DOHH2 (cell line): ENCODE data around the gene CALHM5.

Experiments used
- H3F3A ChIP-seq: fragments of 200-600 bp; sonication (generic), shearing (Covaris generic); 2 replicates; pipeline ENCODE4 v1.6.0; 2016; ENCODE audit warnings: antibody characterized with exemption, mild to moderate bottlenecking; ENCODE audit not compliant: control insufficient read depth, insufficient read depth
- H3K27ac ChIP-seq: fragments of 200-600 bp; sonication (generic); 2 replicates; pipeline ENCODE4 v1.5.1; 2014; ENCODE audit warnings: low read depth, mild to moderate bottlenecking, low read length, moderate library complexity
- H3K27me3 ChIP-seq: fragments of 200-600 bp; sonication (generic); 2 replicates; pipeline ENCODE4 v1.6.1; 2014; ENCODE audit warnings: mild to moderate bottlenecking, low read length, mixed read lengths; ENCODE audit not compliant: control insufficient read depth
- H3K36me3 ChIP-seq: fragments of 200-600 bp; sonication (generic); 2 replicates; pipeline ENCODE4 v1.6.1; 2014; ENCODE audit warnings: mild to moderate bottlenecking, low read length, moderate library complexity, mixed read lengths; ENCODE audit not compliant: control insufficient read depth
- H3K4me1 ChIP-seq: fragments of 200-600 bp; sonication (generic); 2 replicates; pipeline ENCODE4 v1.6.1; 2014; ENCODE audit warnings: mild to moderate bottlenecking, low read length, mixed read lengths; ENCODE audit not compliant: control insufficient read depth
- H3K4me2 ChIP-seq: fragments of 200-600 bp; sonication (generic); 2 replicates; pipeline ENCODE4 v1.6.0; 2014; ENCODE audit warnings: mild to moderate bottlenecking, low read length, moderate library complexity
- H3K4me3 ChIP-seq: fragments of 200-600 bp; sonication (generic); 2 replicates; pipeline ENCODE4 v1.5.1; 2014; ENCODE audit warnings: mild to moderate bottlenecking, low read length, mixed read lengths
- H3K79me2 ChIP-seq: fragments of 200-600 bp; sonication (generic); 2 replicates; pipeline ENCODE4 v1.6.1; 2014; ENCODE audit warnings: mild to moderate bottlenecking, low read length, mixed read lengths; ENCODE audit not compliant: control insufficient read depth
- H3K9me2 ChIP-seq: fragments of 200-600 bp; sonication (generic); replicated peaks from 2 replicates; pipeline ENCODE4 v1.6.1; 2014; ENCODE audit warnings: mild to moderate bottlenecking, low read length, mixed read lengths; ENCODE audit not compliant: control insufficient read depth
- H3K9me3 ChIP-seq: fragments of 200-600 bp; sonication (generic); 2 replicates; pipeline ENCODE4 v1.6.1; 2014; ENCODE audit warnings: antibody characterized with exemption, low read length, mixed read lengths; ENCODE audit not compliant: control insufficient read depth, insufficient read depth
- H4K20me1 ChIP-seq: fragments of 200-600 bp; sonication (generic); 2 replicates; pipeline ENCODE4 v1.6.0; 2014; ENCODE audit warnings: low read depth, mild to moderate bottlenecking, antibody characterized with exemption, low read length, moderate library complexity; ENCODE audit not compliant: control insufficient read depth, insufficient read depth
- CTCF ChIP-seq: fragments of 200-600 bp; sonication (generic); IDR thresholded peaks from one replicate; pipeline ENCODE4 v1.5.1; 2014; ENCODE audit warnings: antibody characterized with exemption, mild to moderate bottlenecking, low read depth, low read length; ENCODE audit not compliant: poor library complexity, severe bottlenecking
- EZH2phosphoT487 ChIP-seq: fragments of 200-600 bp; sonication (generic); IDR thresholded peaks from 2 replicates; pipeline ENCODE4 v1.6.1; 2017; ENCODE audit warnings: borderline replicate concordance, mild to moderate bottlenecking, antibody characterized with exemption, low read length, moderate library complexity, mixed read lengths

Gene CALHM5

GRCh38 chr6:116529466-116530290 is 18.2 kb downstream of the CALHM5 start:
- H3K4me3 ChIP-seq = no peak overlapping the region
- H3K27ac ChIP-seq = no peak overlapping the region
- H3K4me1 ChIP-seq = no peaks in the 10 kb centered on the region
- no peak for TF ChIP-seq EZH2phosphoT487
- no peak for TF ChIP-seq CTCF
- no peaks in the 10 kb centered on the region for H4K20me1 ChIP-seq
- H3F3A ChIP-seq = no peaks in the 10 kb centered on the region
- H3K9me3 ChIP-seq = no peaks in the 10 kb centered on the region
- H3K9me2 ChIP-seq = no peaks in the 10 kb centered on the region
- no peaks in the 10 kb centered on the region for H3K36me3 ChIP-seq
- no peaks in the 10 kb centered on the region for H3K79me2 ChIP-seq
- peaks cover 32% of the 10 kb centered on the region for H3K27me3 ChIP-seq
- no peak overlapping the region for H3K4me2 ChIP-seq

GRCh38 chr6:116530436-116530835 is 19.0 kb downstream of the CALHM5 start:
- no peak overlapping the region for H3K4me3 ChIP-seq

GRCh38 chr6:116531675-116532570 is 20.5 kb downstream of the CALHM5 start:
- H3K4me2 ChIP-seq = no peak overlapping the region
- no peak overlapping the region for H3K4me3 ChIP-seq
- H3K4me1 ChIP-seq = no peaks in the 10 kb centered on the region
- no peak overlapping the region for H3K27ac ChIP-seq
- H3K27me3 ChIP-seq = peaks cover 36% of the 10 kb centered on the region
- H3K79me2 ChIP-seq = no peaks in the 10 kb centered on the region
- H3K9me2 ChIP-seq = no peaks in the 10 kb centered on the region
- no peaks in the 10 kb centered on the region for H3F3A ChIP-seq
- H4K20me1 ChIP-seq = no peaks in the 10 kb centered on the region
- H3K36me3 ChIP-seq = no peaks in the 10 kb centered on the region
- H3K9me3 ChIP-seq = no peaks in the 10 kb centered on the region
- TF ChIP-seq CTCF = peak; percentile 78
- TF ChIP-seq EZH2phosphoT487 = no peak

More at GRCh38 chr6:116530436-116530835, 19.0 kb downstream of the CALHM5 start:
- no peak overlapping the region for H3K27ac ChIP-seq
- no peaks in the 10 kb centered on the region for H3K36me3 ChIP-seq
- H3F3A ChIP-seq = no peaks in the 10 kb centered on the region
- H3K79me2 ChIP-seq = no peaks in the 10 kb centered on the region
- H3K9me2 ChIP-seq = no peaks in the 10 kb centered on the region
- H3K27me3 ChIP-seq = peaks cover 35% of the 10 kb centered on the region
- no peaks in the 10 kb centered on the region for H4K20me1 ChIP-seq
- TF ChIP-seq CTCF (no peak), EZH2phosphoT487 (no peak)
- H3K4me1 ChIP-seq = no peaks in the 10 kb centered on the region
- H3K9me3 ChIP-seq = no peaks in the 10 kb centered on the region
- no peak overlapping the region for H3K4me2 ChIP-seq
